Suprapubic skin (tissue), 4 donors: Measurements from ENCODE around the gene ENTPD5.

Experiments used
- CTCF ChIP-seq, 2 donors: fragments of 200-600 bp in 1 of 2; fragments of 450-650 bp in 1 of 2; sonication (generic) in 1 of 2; IDR thresholded peaks; one replicate each; pipeline ENCODE4 v1.5.1; 2016 to 2019; ENCODE audit warnings: antibody characterized with exemption in 2 of 2, mild to moderate bottlenecking in 1 of 2, moderate library complexity in 1 of 2
- EP300 ChIP-seq: sonication (generic); formaldehyde crosslinking; IDR thresholded peaks from one replicate; pipeline ENCODE4 v1.6.1; 2017; ENCODE audit warnings: antibody characterized with exemption
- POLR2A ChIP-seq, 2 donors: fragments of 450-650 bp; IDR thresholded peaks; one replicate each; pipeline ENCODE4 v1.6.1; 2017; ENCODE audit warnings: antibody characterized with exemption in 2 of 2, mild to moderate bottlenecking in 2 of 2, moderate library complexity in 2 of 2
- POLR2AphosphoS5 ChIP-seq, 3 donors: sonication (generic); formaldehyde crosslinking; IDR thresholded peaks; one replicate each; pipeline ENCODE4 v1.6.1; 2017; ENCODE audit warnings: antibody characterized with exemption in 3 of 3

GRCh38 chr14:74042296-74042695 lies 23.2 kb upstream of the ENTPD5 start:
- TF ChIP-seq CTCF (IDR thresholded peaks at IDR 0.05): no peak
- no peak for TF ChIP-seq POLR2AphosphoS5 (IDR thresholded peaks at IDR 0.05)
- no peak for TF ChIP-seq POLR2A (IDR thresholded peaks at IDR 0.05)
- TF ChIP-seq EP300: no peak
